B cell (primary cell): ENCODE results near the gene PTH1R. TPM values are rescaled to one million over a fixed set of nuclear protein-coding genes. Genes with fewer than 3 reads are reported as not detected.

Experiments used
- ATAC-seq: fragments of 200-7000 bp; cut with Tn5 transposase; one replicate; pipeline ENCODE4 v1.10.0; 2021; ENCODE audit warnings: low read depth, mild to moderate bottlenecking, moderate number of reproducible peaks, moderate library complexity
- CTCF ChIA-PET: fragments of 350-600 bp; sonication (Branson Sonifier 250); formaldehyde crosslinking; loops from one replicate; lab custom pipeline; 2021; ENCODE audit warnings: antibody characterized with exemption, inconsistent platforms; lab: Charles Lee
- POLR2A ChIA-PET: fragments of 350-600 bp; sonication (Branson Sonifier 250); formaldehyde crosslinking; loops from one replicate; lab custom pipeline; 2021; ENCODE audit warnings: antibody characterized with exemption; lab: Charles Lee
- DNase-seq: peaks from one replicate; pipeline ENCODE4 v3.0.0; 2013
- H2AFZ ChIP-seq: 2 replicates; pipeline ENCODE4 v1.6.1; 2012; ENCODE audit warnings: mild to moderate bottlenecking, low read depth, low read length; ENCODE audit not compliant: insufficient read depth, poor library complexity, severe bottlenecking
- H3K27ac ChIP-seq, 2 donors: 1 replicate in 1 of 2; 2 replicates in 1 of 2; pipeline ENCODE4 v1.5.1; 2012 to 2013; ENCODE audit warnings: low read length in 2 of 2, mild to moderate bottlenecking in 2 of 2, moderate library complexity in 1 of 2
- H3K27me3 ChIP-seq, 4 experiments: fragments of 200-600 bp in 1 of 4; sonication (generic) in 1 of 4; replicated peaks in 1 of 4; 1 replicate in 2 of 4; 2 replicates in 2 of 4; pipeline versions ENCODE4 v1.6.1 to v1.7.0; 2013 to 2016; ENCODE audit warnings: low read length in 3 of 4, mild to moderate bottlenecking in 2 of 4, mixed read lengths in 1 of 4, moderate library complexity in 1 of 4; ENCODE audit not compliant: insufficient read depth in 4 of 4, control insufficient read depth in 3 of 4; ENCODE audit errors: control extremely low read depth in 1 of 4
- H3K36me3 ChIP-seq, 2 experiments: replicated peaks in 1 of 2; 1 replicate in 1 of 2; 2 replicates in 1 of 2; pipeline versions ENCODE4 v1.6.1 to v1.7.1; 2013; ENCODE audit warnings: low read length in 1 of 2; ENCODE audit not compliant: insufficient read depth in 2 of 2, control insufficient read depth in 1 of 2; ENCODE audit errors: control extremely low read depth in 1 of 2, extremely low read depth in 1 of 2
- H3K4me1 ChIP-seq, 2 donors: fragments of 200-600 bp in 1 of 2; sonication (generic) in 1 of 2; 1 replicate in 1 of 2; 2 replicates in 1 of 2; pipeline versions ENCODE4 v1.5.1 to v1.6.1; 2013 to 2017; ENCODE audit warnings: low read length in 2 of 2; ENCODE audit not compliant: control insufficient read depth in 2 of 2, insufficient read depth in 2 of 2
- H3K4me2 ChIP-seq: replicated peaks from 2 replicates; pipeline ENCODE3; 2012; ENCODE audit warnings: mild to moderate bottlenecking, low read depth, low read length; ENCODE audit not compliant: poor library complexity, severe bottlenecking
- H3K4me3 ChIP-seq, 5 experiments: fragments of 200-600 bp in 1 of 5; sonication (generic) in 1 of 5; 1 replicate in 3 of 5; 2 replicates in 2 of 5; pipeline versions ENCODE4 v1.5.1 to v1.7.0; 2011 to 2016; ENCODE audit warnings: low read length in 4 of 5, mild to moderate bottlenecking in 4 of 5, low read depth in 2 of 5, control low read depth in 1 of 5, moderate library complexity in 1 of 5; ENCODE audit not compliant: insufficient read depth in 1 of 5; ENCODE audit errors: control extremely low read depth in 1 of 5, extremely low read depth in 1 of 5
- H3K79me2 ChIP-seq: fragments of 200-600 bp; sonication (generic); one replicate; pipeline ENCODE4 v1.6.0; 2016; ENCODE audit warnings: low read length; ENCODE audit not compliant: control insufficient read depth, insufficient read depth
- H3K9ac ChIP-seq: fragments of 200-600 bp; sonication (generic); 2 replicates; pipeline ENCODE4 v1.6.1; 2017; ENCODE audit warnings: mild to moderate bottlenecking, low read length, moderate library complexity
- H3K9me3 ChIP-seq, 3 donors: one replicate each; pipeline versions ENCODE4 v1.6.1 to v1.7.1; 2013; ENCODE audit warnings: low read length in 2 of 3; ENCODE audit not compliant: control insufficient read depth in 2 of 3, insufficient read depth in 1 of 3; ENCODE audit errors: control extremely low read depth in 1 of 3
- H4K20me1 ChIP-seq: 2 replicates; pipeline ENCODE4 v1.6.0; 2012; ENCODE audit warnings: mild to moderate bottlenecking, low read length; ENCODE audit not compliant: insufficient read depth, control insufficient read depth, poor library complexity, severe bottlenecking
- H3K27ac Mint-ChIP-seq: one replicate; pipeline ENCODE4 v1.8.0; 2021; ENCODE audit warnings: mixed read lengths
- H3K27me3 Mint-ChIP-seq: one replicate; pipeline ENCODE4 v1.8.0; 2021; ENCODE audit warnings: mixed read lengths
- H3K4me1 Mint-ChIP-seq: one replicate; pipeline ENCODE4 v1.8.0; 2021; ENCODE audit warnings: mixed read lengths
- H3K4me3 Mint-ChIP-seq: one replicate; pipeline ENCODE4 v1.8.0; 2021; ENCODE audit warnings: mixed read lengths
- H3K9me3 Mint-ChIP-seq: one replicate; pipeline ENCODE4 v1.8.0; 2022; ENCODE audit warnings: mixed read lengths; ENCODE audit not compliant: insufficient read depth
- CTCF ChIP-seq: fragments of 200-600 bp; IDR thresholded peaks from one replicate; pipeline ENCODE4 v1.8.0; 2022; ENCODE audit warnings: antibody characterized with exemption, mild to moderate bottlenecking
- EZH2 ChIP-seq: IDR thresholded peaks from 2 replicates; pipeline ENCODE4 v1.6.1; 2012; ENCODE audit warnings: borderline replicate concordance, low read depth, mild to moderate bottlenecking, moderate library complexity, low read length; ENCODE audit not compliant: insufficient read depth, poor library complexity, severe bottlenecking
- WGBS: methylation state at CpG from one replicate; pipeline ENCODE4 v1.1.5; 2013; ENCODE audit warnings: missing lambda C conversion rate; ENCODE audit not compliant: insufficient coverage; 5-methylcytosine and 5-hydroxymethylcytosine counted together
- intact Hi-C: fragments of 100-400 bp; cut with micrococcal nuclease; formaldehyde crosslinking; loops from one replicate; pipeline ENCODE4 v1.10.0; 2022
- polyA plus RNA-seq: library from polyadenylated mRNA; depleted of rRNA; stranded (reverse); fragments of >200 nt; gene quantifications from 2 replicates; pipeline ENCODE4 v1.2.3, GENCODE V29; 2012
- total RNA-seq, 2 donors: library from RNA; stranded (reverse); fragments of 120-200 nt in 1 of 2; gene quantifications; 1 replicate in 1 of 2; 2 replicates in 1 of 2; pipeline versions ENCODE4 v1.2.3 to v1.2.4, GENCODE V29; 2013 to 2022

Gene PTH1R
- total and polyA plus RNA-seq, 2 donors (not counting 1 experiment from before 2014, with no cell fraction given) = not detected

GRCh38 chr3:46868948-46869347, 8.6 kb upstream of the PTH1R start:
- Histone ChIP-seq H3K27ac (no peak overlapping the region), H3K9ac (no peak overlapping the region), H3K4me2 (no peak overlapping the region), H3K9me3 (no peaks in the 10 kb centered on the region), H3K4me3 (no peak overlapping the region), H3K36me3 (no peaks in the 10 kb centered on the region), H3K79me2 (no peaks in the 10 kb centered on the region), H3K4me1 (peaks cover 9 to 12% of the 10 kb centered on the region in 2 donors), H4K20me1 (no peaks in the 10 kb centered on the region), H3K27me3 (peaks cover 0 to 21% (median 2%) of the 10 kb centered on the region in 4 experiments), H2AFZ (no peak overlapping the region)
- ChIA-PET POLR2A (no interaction called here), CTCF (interaction anchor here (3.6 kb wide), 1 partner anchor 40 kb away, joined by 27 read pairs; no protein-coding TSS in a partner anchor)
- Mint-ChIP-seq H3K4me1 (peaks cover 11% of the 10 kb centered on the region), H3K9me3 (no peaks in the 10 kb centered on the region), H3K27ac (no peak overlapping the region), H3K27me3 (peaks cover 24% of the 10 kb centered on the region), H3K4me3 (no peak overlapping the region)
- intact Hi-C loops = no loop called here
- ATAC-seq = no peak
- TF ChIP-seq CTCF (no peak), EZH2 (no peak)
- DNase-seq = no peak
- WGBS = 84% methylated on average over 7 of the region's 7 CpGs

- ChIA-PET POLR2A (no interaction called here), CTCF (no interaction called here)
- no peak overlapping the region for H3K27ac Mint-ChIP-seq
- H3K4me1 ChIP-seq = peaks cover 14 to 16% of the 10 kb centered on the region in 2 donors
- peaks cover 0 to 22% (median 2%) of the 10 kb centered on the region in 4 experiments for H3K27me3 ChIP-seq
- H3K9me3 Mint-ChIP-seq = no peaks in the 10 kb centered on the region
- no peaks in the 10 kb centered on the region for H3K79me2 ChIP-seq
- H3K9me3 ChIP-seq = no peaks in the 10 kb centered on the region
- H4K20me1 ChIP-seq = no peaks in the 10 kb centered on the region
- H3K27ac ChIP-seq = no peak overlapping the region
- no peak overlapping the region for H2AFZ ChIP-seq
- no peak overlapping the region for H3K4me3 Mint-ChIP-seq
- H3K4me3 ChIP-seq = no peak overlapping the region
- H3K4me1 Mint-ChIP-seq = peaks cover 16% of the 10 kb centered on the region
- 71% methylated on average over 10 of the region's 10 CpGs for WGBS
- no peak overlapping the region for H3K4me2 ChIP-seq
- H3K9ac ChIP-seq = no peak overlapping the region
- H3K36me3 ChIP-seq = no peaks in the 10 kb centered on the region
- TF ChIP-seq EZH2 (no peak), CTCF (no peak)
- H3K27me3 Mint-ChIP-seq = peaks cover 24% of the 10 kb centered on the region
- DNase-seq (no peak), ATAC-seq (no peak)
- intact Hi-C loops = no loop called here
Observed at GRCh38 chr3:46869440-46869839, 8.1 kb upstream of the PTH1R start.
